SU-DHL-6 (cell line): Measurements from ENCODE around the gene CHST1.

Source experiments
- H2AFZ ChIP-seq: fragments of 200-600 bp; sonication (generic); 2 replicates; pipeline ENCODE4 v1.6.1; 2014; ENCODE audit warnings: low read depth, mild to moderate bottlenecking, moderate library complexity, mixed read lengths, antibody characterized with exemption, low read length; ENCODE audit not compliant: severe bottlenecking
- H3F3A ChIP-seq: fragments of 200-600 bp; shearing (Covaris generic); 2 replicates; pipeline ENCODE4 v1.6.0; 2016; ENCODE audit warnings: antibody characterized with exemption, mild to moderate bottlenecking; ENCODE audit not compliant: insufficient read depth
- H3K27ac ChIP-seq: fragments of 200-600 bp; sonication (generic); 2 replicates; pipeline ENCODE4 v1.5.1; 2016; ENCODE audit warnings: low read depth, mild to moderate bottlenecking, low read length, moderate library complexity, mixed read lengths
- H3K27me3 ChIP-seq: fragments of 200-600 bp; sonication (generic), shearing (Covaris generic); 2 replicates; pipeline ENCODE4 v1.6.0; 2014; ENCODE audit warnings: mild to moderate bottlenecking, low read length
- H3K36me3 ChIP-seq: fragments of 200-600 bp; sonication (generic); 2 replicates; pipeline ENCODE4 v1.6.1; 2014; ENCODE audit warnings: mild to moderate bottlenecking, low read length, mixed read lengths
- H3K4me2 ChIP-seq: fragments of 300-600, 200-600 bp; shearing (Covaris generic), sonication (generic); 2 replicates; pipeline ENCODE4 v1.6.0; 2014; ENCODE audit warnings: low read length, low read depth, mild to moderate bottlenecking; ENCODE audit not compliant: poor library complexity, severe bottlenecking
- H3K4me3 ChIP-seq: fragments of 200-600 bp; sonication (generic); 2 replicates; pipeline ENCODE4 v1.5.1; 2014; ENCODE audit warnings: antibody characterized with exemption, low read length, mild to moderate bottlenecking, mixed read lengths; ENCODE audit not compliant: insufficient read depth, poor library complexity, severe bottlenecking
- H3K79me2 ChIP-seq: fragments of 200-600 bp; sonication (generic); 2 replicates; pipeline ENCODE4 v1.6.1; 2014; ENCODE audit warnings: mild to moderate bottlenecking, low read length, moderate library complexity; ENCODE audit not compliant: insufficient read depth
- H3K9ac ChIP-seq: fragments of 200-600 bp; sonication (generic); 2 replicates; pipeline ENCODE4 v1.7.0; 2014; ENCODE audit warnings: mild to moderate bottlenecking, low read length
- H3K9me2 ChIP-seq: fragments of 200-600 bp; sonication (generic); replicated peaks from 2 replicates; pipeline ENCODE4 v1.6.1; 2014; ENCODE audit warnings: low read length; ENCODE audit not compliant: insufficient read depth
- H3K9me3 ChIP-seq: fragments of 200-600 bp; sonication (generic); 2 replicates; pipeline ENCODE4 v1.6.1; 2014; ENCODE audit warnings: low read length, mixed read lengths; ENCODE audit not compliant: insufficient read depth
- H4K20me1 ChIP-seq: fragments of 200-600 bp; sonication (generic); 2 replicates; pipeline ENCODE4 v1.6.1; 2014; ENCODE audit warnings: low read depth, mild to moderate bottlenecking, antibody characterized with exemption, low read length, moderate library complexity, mixed read lengths
- EZH2phosphoT487 ChIP-seq: fragments of 200-600 bp; sonication (generic), shearing (Covaris generic); conservative IDR thresholded peaks from 2 replicates; pipeline ENCODE4 v1.6.1; 2018; ENCODE audit warnings: mild to moderate bottlenecking, antibody characterized with exemption, low read length, moderate library complexity, mixed read lengths
- TF ChIP-seq, protein P1 (sequence below): fragments of 200-600 bp; sonication (generic); IDR thresholded peaks from one replicate; pipeline ENCODE4 v1.5.1; 2017; ENCODE audit warnings: antibody characterized with exemption, mild to moderate bottlenecking, low read length, moderate library complexity; ENCODE audit not compliant: insufficient read depth, poor library complexity, severe bottlenecking

The CHST1 gene

DNA sequence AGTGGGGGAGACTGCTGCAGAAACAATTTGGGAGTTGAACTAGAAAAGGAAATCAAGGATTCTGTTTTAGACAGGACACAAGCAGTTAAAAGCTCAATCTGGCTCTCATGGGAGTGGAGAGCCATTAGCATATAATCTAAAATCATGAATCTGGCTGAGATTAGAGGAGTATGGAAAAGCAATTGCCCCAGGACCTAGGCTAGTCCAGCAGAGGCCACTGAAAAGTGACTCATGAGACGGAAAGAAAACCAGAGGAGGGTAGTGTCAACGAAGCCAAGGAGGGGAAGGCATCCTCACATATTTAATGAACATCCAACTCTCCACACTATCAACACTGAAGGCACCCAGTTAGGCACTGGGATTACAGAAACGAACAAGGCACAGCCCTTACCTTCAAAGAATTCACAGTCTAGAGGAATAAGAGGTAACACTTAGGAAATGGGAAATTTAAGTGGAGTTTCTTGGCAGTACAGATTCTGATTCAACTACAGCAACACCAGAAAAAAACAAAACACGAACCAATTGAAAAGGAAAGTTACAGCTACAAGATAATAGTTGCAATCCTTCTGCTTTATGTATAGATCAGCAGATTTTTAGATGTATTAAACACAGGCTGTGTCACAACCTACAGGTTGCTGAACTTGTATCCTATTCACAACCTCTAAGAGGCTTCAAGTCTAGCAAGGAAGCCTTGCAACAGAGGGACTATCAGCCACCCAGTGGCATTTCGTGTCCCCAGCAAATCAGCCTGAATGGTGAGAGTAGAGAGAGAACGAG, 43.7 kb upstream of the CHST1 start:
- no peak overlapping the region for H3K27ac ChIP-seq
- no peak overlapping the region for H3K4me3 ChIP-seq
- TF ChIP-seq, protein P1, sequence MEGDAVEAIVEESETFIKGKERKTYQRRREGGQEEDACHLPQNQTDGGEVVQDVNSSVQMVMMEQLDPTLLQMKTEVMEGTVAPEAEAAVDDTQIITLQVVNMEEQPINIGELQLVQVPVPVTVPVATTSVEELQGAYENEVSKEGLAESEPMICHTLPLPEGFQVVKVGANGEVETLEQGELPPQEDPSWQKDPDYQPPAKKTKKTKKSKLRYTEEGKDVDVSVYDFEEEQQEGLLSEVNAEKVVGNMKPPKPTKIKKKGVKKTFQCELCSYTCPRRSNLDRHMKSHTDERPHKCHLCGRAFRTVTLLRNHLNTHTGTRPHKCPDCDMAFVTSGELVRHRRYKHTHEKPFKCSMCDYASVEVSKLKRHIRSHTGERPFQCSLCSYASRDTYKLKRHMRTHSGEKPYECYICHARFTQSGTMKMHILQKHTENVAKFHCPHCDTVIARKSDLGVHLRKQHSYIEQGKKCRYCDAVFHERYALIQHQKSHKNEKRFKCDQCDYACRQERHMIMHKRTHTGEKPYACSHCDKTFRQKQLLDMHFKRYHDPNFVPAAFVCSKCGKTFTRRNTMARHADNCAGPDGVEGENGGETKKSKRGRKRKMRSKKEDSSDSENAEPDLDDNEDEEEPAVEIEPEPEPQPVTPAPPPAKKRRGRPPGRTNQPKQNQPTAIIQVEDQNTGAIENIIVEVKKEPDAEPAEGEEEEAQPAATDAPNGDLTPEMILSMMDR: no peak
- H3K36me3 ChIP-seq: no peaks in the 10 kb centered on the region
- no peaks in the 10 kb centered on the region for H3K9me3 ChIP-seq
- no peak overlapping the region for H3K9ac ChIP-seq
- H4K20me1 ChIP-seq: no peaks in the 10 kb centered on the region
- H3K4me2 ChIP-seq: no peak overlapping the region
- H3K9me2 ChIP-seq: no peaks in the 10 kb centered on the region
- no peaks in the 10 kb centered on the region for H3K79me2 ChIP-seq
- H3K27me3 ChIP-seq: no peaks in the 10 kb centered on the region
- no peaks in the 10 kb centered on the region for H3F3A ChIP-seq
- no peak overlapping the region for H2AFZ ChIP-seq

DNA sequence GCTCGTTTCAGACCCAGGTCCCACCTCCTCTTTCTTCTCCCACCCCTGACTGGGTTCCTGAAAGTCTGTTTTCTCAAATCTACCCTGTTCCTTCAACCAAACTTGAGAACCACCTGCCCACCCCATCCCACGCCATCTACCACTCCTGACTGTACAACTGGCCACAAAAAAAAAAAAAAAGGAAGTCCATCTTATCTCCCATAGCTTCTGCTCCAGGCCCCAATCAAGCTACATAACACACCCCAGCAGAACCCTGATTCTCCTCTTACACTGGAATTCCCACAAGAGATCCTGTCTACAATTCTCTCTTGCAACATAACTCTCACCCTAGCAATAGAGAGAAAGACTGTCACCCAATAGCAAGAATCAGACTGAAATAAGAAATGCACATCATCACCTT, 39.2 kb upstream of the CHST1 start:
- Histone ChIP-seq H3F3A (no peaks in the 10 kb centered on the region), H3K9me3 (no peaks in the 10 kb centered on the region), H2AFZ (no peak overlapping the region), H3K4me2 (no peak overlapping the region), H3K27me3 (no peaks in the 10 kb centered on the region), H3K9ac (no peak overlapping the region), H3K36me3 (no peaks in the 10 kb centered on the region), H4K20me1 (no peaks in the 10 kb centered on the region), H3K4me3 (no peak overlapping the region), H3K27ac (no peak overlapping the region), H3K79me2 (no peaks in the 10 kb centered on the region), H3K9me2 (no peaks in the 10 kb centered on the region)
- TF ChIP-seq, protein P1: no peak
- TF ChIP-seq EZH2phosphoT487: no peak

DNA sequence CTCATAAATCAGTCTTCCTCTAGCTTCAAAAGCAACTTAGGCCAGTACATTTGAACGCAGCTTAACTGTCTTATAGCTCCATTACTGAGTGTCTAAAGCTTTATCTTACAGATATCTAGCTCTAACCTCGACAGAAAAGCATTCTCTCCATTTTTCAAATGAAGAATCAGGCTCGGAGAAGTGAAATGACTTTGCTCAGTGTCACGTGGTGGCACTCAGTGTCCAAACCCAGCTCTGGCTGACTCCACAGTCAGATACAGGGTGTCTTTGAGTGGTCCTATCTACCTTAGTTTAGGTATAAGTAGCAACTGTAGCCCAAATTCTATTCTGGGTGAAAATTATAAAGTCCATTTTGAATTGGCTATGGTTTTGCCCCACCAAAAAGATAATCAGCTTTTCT, 38.7 kb upstream of the CHST1 start:
- Histone ChIP-seq H3K4me2 (no peak overlapping the region), H3K4me3 (no peak overlapping the region), H3K27ac (no peak overlapping the region), H2AFZ (no peak overlapping the region), H3F3A (no peaks in the 10 kb centered on the region), H3K9me2 (no peaks in the 10 kb centered on the region), H3K36me3 (no peaks in the 10 kb centered on the region), H3K9me3 (no peaks in the 10 kb centered on the region), H3K27me3 (no peaks in the 10 kb centered on the region), H4K20me1 (no peaks in the 10 kb centered on the region), H3K9ac (no peak overlapping the region), H3K79me2 (no peaks in the 10 kb centered on the region)
- no peak for TF ChIP-seq EZH2phosphoT487
- TF ChIP-seq, protein P1: no peak
